ENCODE measurements around the gene S100B.
"Not testable (repeated sequence)": the region's sequence is repeated elsewhere in the genome, so short reads cannot be mapped to it uniquely, and the experiment has no call there.

Gene S100B
- total RNA-seq = 0.18 to 0.80 (median 0.46) reads per million in 4 experiments

GRCh38 chr21:46604975-46605766, at the start of gene S100B:
S100B (minus strand) TSS chr21:46605082; CDS start chr21:46602415, 2,667 bp downstream.
- no peak for DNase-seq

DNA sequence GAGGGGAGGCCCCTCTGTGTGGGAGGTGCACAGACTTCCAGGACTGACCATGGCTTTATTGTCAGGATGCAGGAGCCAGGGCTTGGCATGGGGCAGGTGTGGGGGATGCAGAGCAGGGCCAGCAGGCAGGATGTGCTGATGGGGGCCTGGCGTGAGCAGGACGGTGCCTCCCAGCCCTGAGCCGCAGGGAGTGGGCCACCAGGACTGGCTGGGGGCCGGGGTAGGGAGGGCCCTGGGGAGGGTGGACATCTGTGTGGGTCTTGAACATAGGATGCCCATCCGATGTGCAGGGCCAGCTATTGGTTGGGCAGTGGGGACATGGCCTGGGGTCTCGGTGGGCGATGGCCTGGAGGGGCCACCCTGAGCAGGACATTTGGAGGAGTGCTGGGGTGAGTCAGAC, 46.2 kb upstream of the S100B start:
- DNase-seq = no peak

- no peak for DNase-seq
These were observed 45.7 kb upstream of the S100B start for GRCh38 chr21:46650476-46651098.

- no peak for DNase-seq
These were observed 44.5 kb upstream of the S100B start for GRCh38 chr21:46649356-46649755.

DNA sequence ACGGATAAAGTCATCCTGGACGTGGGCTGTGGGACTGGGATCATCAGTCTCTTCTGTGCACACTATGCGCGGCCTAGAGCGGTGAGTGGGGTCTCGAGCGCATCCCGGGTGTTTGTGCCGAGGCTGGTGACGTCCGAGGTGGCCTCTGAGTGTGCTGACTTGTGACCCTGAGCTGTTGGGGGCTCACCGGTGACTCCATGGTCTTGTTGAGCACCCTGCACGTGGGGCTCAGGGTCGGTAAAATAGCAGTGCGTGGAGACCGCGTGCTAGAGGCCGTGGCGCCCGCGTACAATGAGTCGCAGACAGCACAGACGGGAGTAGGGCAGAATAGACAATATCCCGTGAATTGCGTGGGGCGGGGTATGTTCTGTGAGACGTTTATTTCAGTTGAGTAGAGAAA, 43.7 kb upstream of the S100B start:
- DNase-seq = no peak

DNA sequence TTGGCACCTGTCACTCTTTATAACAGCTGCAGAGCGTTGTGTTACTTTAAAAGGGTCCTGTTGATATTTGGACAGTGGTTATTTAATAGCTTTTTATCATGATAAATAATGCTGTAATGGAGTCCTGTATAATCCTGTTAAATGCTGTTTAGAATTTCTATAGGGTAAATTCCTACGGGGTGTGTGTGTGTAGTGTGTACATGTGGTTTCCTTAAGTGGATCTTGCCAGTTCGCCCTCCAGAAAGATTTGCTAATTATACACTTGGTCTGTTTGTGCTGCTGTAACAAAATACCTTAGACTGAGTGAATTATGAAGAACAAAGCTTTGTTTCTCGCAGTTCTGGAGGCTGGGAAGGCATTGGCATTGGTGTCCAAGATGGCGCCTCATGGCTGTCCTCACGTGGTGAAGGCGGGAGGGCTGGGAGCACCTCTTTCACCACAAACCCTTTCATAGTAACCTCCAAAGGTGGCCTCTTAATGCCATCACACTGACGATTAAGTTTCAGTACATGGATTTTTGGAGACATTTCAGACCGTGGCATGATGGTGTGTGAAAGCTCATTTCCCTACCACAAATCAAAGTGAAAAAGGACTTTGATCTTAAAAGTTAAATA, 41.8 kb upstream of the S100B start:
- no peak for DNase-seq

- DNase-seq = no peak
These were observed 41.0 kb upstream of the S100B start for GRCh38 chr21:46645840-46646239.

DNA sequence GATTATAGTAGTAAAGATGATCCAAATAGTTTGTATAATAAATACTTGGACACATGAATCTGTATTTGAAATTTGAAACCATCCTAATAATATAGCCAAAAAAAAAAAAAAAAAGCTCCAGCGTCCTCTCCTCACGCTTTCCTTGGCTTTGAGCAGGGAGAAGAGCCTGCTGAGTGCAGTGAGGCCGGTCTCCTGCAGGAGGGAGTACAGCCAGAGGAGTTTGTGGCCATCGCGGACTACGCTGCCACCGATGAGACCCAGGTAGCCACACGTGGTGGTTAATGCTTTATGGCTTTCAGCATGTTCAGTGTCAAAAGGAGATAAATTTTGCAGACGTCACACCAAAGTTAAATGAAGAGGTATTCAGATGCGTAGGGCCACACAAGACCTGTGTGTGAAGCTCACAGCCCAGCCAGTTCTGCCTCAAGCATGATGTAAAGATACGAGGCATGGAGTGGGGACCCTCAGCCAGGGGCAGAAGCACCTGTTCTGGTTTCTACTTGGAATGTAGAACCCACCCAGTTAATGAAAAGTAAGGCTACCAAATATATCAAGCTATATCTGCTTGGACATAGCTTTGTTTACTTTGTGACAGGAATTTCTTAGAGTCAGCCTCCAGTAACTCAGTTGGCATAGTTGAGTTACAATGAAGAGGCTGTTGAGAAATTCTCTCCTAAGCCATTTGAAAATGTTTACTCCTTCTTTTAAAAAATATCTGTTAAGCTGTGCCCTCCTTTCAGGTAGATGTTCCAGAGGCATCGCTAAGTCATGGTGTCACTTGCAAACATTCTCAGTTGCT, 38.7 kb upstream of the S100B start:
- DNase-seq = no peak

GRCh38 chr21:46641656-46642055, 36.8 kb upstream of the S100B start:
- no peak for DNase-seq

GRCh38 chr21:46639489-46640386, 34.9 kb upstream of the S100B start:
- no peak for DNase-seq

DNA sequence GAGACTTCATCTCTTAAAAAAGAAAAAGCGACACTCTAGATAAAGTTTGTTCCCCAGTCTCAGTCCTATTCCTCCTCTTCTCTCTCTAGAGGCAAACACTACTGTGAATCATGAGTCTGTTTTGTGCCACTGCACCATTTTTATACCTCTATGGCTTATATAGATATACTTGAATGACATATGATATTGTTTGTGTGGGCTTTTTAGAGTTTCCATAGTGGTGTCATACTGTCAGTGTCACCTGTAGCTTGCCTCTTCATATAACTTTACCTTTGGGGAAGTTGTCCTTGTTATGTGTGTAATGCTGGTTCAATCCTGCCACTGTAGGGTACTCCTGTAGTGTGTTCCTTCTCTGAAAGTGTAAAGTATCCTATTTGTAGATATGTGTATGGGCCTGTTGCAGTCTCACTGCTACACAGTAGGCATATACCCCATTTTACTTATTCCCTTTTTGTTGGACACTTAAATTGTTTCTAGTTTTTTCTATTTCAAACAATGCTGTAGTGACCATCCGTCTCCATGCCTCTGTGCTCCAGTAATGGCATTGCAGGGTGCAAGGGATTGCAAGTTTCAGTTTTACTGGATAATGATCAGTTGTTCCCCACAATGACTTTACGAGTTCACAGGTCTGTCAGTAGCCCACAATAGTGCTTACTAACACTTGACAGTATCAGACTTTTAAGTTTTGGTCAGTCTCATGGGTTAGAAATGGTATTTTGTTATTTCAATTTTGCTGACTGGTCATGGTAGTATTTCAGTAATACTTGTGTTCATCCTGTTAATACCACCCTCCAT, 33.3 kb upstream of the S100B start:
- DNase-seq = no peak

GRCh38 chr21:46636550-46637285, 31.8 kb upstream of the S100B start:
- DNase-seq = no peak

DNA sequence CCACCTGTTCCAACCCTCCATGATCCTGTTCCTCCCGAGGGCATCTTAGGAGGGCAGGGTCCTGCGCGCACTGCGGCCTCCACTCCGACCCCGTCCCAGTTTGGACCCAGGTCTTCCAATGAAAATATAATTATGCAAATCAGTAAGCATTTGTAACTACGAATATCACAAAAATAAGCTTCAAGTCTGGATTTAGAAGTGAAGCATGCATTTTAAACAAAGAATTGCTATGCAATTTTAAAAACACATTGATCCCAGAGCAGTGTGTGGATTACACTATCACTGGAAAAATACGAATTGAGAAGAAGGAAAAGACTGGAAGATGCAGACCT, 31.3 kb upstream of the S100B start:
- no peak for DNase-seq

GRCh38 chr21:46635324-46636180, 30.7 kb upstream of the S100B start, which contains the start of gene PRMT2:
PRMT2 (plus strand) TSS chr21:46635674; CDS start chr21:46636952, 1,278 bp downstream.
- peak; percentile 96 for DNase-seq

DNA sequence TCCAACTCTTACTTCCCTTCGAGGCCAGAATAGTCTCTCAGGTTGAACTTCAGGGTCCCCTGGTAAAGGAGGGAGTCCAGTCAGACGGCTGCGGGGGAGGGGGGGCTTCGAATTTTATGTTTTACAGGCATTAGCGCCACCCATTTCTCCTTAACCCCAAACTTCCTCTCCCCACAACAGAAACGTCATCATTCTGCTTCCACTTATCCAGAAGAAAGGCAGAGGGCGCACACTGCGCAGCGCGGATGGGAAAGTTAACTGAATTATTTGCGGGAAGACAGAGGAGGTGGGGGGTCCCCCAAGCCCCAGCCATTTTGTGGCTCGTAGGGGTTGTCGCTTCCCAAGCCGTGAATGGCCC, 30.1 kb upstream of the S100B start:
- DNase-seq = peak; percentile 50

DNA sequence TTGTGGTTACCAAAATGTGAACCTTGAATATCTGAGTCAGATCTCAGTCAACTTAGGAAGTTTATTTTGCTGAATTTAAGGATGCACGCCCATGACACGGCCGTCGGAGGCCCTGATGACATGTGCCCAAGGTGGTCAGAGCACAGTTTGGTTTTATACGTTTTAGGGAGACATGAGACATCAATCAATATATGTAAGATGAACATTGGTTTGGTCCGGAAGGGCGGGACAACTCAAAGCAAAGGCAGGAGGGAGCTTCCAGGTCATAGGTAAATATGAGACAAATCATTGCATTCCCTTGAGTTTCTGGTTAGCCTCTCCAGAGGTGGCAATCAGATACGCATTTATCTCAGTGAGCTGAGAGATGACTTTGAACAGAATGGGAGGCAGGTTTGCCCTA, 29.5 kb upstream of the S100B start:
- DNase-seq = no peak

DNA sequence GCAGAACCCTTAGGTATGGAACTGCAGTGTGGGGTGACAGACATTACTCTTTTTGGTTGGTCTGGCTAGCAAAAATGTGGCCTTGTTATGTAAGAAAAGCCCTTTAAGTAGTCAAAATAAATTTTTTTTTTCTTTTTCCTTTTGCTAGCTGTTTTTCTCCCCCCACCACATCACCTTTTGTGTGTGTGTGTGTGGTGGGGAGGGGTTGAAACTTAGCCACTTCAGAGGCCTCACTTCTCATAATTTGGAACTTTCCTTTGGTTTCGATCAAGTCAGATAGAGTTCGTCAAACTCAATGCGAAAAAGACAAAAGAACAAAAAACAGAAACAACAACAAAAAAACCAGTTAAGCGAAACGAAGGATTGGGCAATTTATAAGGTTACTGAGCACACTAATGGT, 28.7 kb upstream of the S100B start:
- peak; percentile 14 for DNase-seq

- DNase-seq = not testable (repeated sequence)
These were observed 26.0 kb upstream of the S100B start for GRCh38 chr21:46630915-46631314.

DNA sequence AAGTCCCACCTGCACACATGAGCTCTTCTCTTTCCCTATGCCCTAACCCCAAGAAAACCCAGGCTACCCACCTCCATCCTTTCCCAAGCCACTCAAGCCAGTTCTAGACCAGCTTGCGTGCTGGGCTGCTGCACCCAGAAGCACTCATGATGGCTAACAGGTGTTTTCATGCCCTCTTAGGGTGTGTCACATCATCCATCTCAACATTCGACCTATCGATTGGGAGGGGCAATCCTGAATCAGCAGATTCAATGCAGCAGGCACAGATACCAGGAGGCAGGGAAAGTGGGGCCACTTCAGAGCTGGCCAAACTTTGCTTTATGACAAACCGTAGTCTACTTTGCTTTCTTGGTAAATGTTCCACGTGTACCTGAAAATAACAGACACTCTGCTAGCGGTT, 24.0 kb upstream of the S100B start:
- DNase-seq = no peak

- DNase-seq = no peak
These were observed 22.8 kb upstream of the S100B start for GRCh38 chr21:46627726-46628125.

All from effector CD8-positive, alpha-beta T cell (primary cell).